GM12872 (cell line): ENCODE results near the gene MTUS2.

Experiments
- TF ChIP-seq, protein P1 (sequence below): IDR thresholded peaks from 3 replicates; pipeline ENCODE4 v1.5.1; 2011; ENCODE audit warnings: low read depth, mild to moderate bottlenecking, low read length, moderate library complexity; ENCODE audit not compliant: insufficient read depth

MTUS2 gene

DNA sequence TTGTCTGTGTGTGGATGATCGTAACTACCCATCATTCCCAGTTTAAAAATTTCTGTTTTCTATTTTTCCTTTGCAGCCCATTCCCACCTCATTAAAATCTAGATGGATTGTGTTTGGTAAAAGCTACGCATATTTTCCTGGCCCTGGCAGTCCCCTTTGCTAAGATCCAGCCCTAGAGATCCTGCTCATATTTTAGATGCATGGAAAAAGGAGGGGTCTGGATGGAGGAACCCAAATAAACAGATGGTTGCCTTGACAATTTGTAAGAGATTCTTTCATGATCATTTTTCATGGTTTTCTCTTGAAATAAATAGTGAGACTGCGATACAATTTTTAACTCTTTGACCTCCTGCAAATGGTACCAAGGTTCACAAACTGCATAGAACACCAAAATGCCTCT lies 601.0 kb downstream of the MTUS2 start:
- TF ChIP-seq, protein P1, sequence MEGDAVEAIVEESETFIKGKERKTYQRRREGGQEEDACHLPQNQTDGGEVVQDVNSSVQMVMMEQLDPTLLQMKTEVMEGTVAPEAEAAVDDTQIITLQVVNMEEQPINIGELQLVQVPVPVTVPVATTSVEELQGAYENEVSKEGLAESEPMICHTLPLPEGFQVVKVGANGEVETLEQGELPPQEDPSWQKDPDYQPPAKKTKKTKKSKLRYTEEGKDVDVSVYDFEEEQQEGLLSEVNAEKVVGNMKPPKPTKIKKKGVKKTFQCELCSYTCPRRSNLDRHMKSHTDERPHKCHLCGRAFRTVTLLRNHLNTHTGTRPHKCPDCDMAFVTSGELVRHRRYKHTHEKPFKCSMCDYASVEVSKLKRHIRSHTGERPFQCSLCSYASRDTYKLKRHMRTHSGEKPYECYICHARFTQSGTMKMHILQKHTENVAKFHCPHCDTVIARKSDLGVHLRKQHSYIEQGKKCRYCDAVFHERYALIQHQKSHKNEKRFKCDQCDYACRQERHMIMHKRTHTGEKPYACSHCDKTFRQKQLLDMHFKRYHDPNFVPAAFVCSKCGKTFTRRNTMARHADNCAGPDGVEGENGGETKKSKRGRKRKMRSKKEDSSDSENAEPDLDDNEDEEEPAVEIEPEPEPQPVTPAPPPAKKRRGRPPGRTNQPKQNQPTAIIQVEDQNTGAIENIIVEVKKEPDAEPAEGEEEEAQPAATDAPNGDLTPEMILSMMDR: no peak

DNA sequence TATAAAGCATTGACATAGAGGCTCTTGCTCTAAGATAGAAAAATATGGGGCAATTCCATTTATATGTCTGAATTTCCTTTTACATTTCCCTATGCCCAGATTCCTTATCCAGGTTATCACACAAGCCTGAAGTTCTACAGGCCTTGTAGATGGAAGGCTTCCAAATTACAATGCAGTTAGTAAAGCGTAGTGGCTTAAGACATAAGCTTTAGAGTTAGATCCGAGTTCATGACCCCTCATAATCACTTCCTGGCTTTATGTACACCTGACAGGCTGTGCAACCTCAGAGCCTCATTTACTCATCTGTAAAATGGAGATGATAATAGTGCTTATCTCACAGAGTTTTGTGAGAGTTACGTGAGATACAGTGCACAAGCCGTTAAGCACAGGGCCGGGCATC lies 601.9 kb downstream of the MTUS2 start:
- TF ChIP-seq, protein P1: no peak

DNA sequence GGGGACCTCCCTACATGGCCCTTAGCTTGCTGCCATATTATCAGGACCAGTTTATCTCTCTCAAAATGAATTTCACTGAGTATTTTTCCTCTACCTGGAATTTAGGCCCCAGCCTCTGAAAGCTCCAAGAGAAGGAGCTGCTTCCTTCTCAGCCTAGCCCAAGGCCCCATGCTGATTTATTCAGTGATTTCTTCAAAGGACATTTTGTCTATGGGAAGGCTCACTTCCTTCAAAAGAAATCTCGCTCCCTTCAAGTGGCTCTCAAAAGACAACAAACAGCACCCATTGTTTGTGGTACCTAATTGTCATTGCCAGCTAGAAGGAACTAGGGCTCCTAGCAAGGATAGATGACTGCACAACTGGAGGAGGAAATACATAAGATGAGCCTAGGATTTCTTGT lies 602.9 kb downstream of the MTUS2 start:
- TF ChIP-seq, protein P1: no peak

DNA sequence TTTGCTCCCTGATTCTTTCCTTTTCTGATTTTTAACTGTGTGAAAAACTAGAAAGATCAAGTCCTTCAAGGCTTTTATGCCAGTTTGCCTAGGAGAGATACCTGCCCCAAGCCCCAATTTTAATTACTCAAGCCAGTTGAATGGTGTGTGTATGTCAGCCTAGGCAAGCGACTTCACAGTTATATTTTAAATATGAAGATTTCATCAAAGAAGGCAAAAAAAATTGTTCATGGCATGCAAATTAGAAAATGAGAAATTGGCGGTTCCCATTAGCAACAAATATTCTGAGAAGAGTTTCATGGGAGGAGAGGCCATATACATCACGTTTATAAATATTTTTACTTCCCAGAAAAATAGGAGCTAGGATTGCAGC lies 607.8 kb downstream of the MTUS2 start:
- TF ChIP-seq, protein P1: no peak

DNA sequence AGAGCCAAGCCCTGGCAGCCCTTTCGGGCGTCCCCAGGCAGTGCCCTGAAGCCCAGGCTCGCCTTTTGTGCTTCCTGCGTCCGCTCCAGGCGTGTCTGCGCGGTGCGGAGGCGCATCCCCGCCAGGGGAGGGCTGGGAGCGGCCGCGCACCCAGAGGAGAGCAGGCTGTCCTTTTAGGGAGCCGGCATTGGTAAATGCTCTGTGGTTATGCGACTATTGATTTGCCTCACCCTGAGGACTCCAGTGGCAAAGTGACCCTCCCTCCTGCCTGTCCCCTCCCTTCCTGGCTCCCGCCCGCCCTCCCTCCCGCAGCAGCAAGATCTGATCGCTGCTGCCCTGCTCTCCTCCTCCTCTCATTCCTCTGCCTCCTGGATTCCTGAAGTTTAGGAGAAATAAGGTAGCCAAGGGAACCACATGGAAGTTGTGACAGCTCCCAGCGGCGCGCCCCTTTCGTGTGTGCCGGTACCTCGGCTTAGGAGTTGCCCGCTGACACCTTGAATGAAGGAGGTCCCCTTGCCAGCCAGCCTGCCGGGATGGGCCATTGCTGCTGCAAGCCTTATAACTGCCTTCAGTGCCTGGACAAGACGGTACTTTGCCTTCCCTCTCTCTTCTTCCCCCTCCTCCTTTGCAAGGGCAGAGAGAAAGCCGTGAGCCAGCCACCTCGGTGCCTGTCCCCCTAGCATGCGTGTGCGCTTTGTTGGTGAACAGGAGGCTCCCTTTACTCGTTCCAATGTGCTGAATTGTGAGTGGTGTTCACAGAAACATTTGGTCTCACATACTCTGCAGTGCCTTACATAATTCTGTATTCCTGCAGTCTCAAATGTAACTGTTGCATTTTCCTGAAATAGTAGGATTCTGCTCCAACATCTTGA lies 608.4 kb downstream of the MTUS2 start:
- TF ChIP-seq, protein P1: no peak

DNA sequence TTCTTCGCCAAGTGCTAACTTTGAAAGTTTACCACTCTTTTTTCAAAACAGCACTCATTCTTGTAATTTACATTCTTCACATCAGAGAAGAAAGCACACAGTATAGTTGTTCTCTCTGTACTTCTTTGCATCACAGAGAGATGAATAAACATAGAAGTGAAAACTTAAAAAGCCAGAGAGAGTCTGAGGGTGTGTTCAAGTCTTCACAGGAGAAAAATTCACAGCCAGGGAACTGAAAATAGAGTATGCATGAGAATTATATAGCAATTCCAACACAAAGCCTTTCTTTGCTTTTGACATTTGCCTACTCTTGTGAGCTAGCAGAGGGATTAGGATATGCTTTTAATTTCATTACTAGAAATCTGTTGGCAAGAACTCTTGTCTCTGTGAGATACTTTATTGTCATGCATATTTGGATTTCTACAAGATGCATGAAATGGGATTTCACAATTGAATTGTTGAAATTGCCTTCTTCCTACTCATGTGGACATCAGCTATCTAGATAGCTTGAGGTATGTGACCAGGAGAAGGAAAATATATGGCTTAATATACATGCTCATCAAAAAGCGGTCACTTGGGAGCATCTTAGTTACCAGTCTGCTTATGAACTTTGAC lies 609.3 kb downstream of the MTUS2 start:
- TF ChIP-seq, protein P1: no peak

DNA sequence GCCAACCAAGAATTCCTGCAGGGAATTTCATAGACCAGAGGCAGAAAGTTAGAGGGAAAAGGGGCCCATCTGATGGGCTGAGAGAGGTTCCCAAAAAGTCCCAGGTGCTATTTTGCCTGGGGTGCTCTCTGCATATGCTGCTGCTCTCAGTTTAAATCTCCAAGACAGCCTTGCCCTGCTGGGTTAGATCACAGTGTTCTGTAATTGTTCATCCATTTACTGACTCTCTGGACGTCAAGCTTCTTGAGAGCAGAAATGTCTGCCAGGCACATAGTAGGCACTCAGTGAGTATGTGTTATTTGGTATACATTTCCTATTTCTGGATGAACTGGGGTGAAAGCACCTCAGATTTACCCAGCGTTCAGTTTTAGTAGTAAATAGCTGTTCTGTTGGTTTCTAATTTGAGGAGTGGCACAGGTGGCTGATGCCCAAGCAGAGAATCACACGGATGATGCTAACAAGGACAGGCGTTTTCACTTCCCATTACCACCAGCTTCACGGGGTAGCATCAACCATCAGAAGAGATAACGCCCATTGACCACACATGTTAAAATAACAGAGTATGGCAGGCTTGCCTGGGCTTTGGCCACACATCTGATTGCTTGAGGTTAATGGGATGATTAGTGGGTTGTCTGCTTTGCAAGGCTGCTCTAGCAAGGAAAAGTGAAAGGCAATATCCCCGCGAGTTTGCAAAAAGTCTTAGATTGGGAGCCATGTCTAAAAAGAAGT lies 614.2 kb downstream of the MTUS2 start:
- TF ChIP-seq, protein P1: no peak
